H1 (cell line): ENCODE results near the gene LEMD2. TPM values are rescaled to one million over a fixed set of nuclear protein-coding genes. Genes with fewer than 3 reads are reported as not detected.

Experiments
- CTCF ChIA-PET: fragments of 300-600 bp; sonication (Branson Sonifier 250); formaldehyde crosslinking; loops from one replicate; lab custom pipeline; 2021; ENCODE audit not compliant: partially characterized antibody; lab: Charles Lee
- POLR2A ChIA-PET: fragments of 300-600 bp; sonication (Branson Sonifier 250); formaldehyde crosslinking; loops from one replicate; lab custom pipeline; 2021; ENCODE audit warnings: inconsistent platforms; ENCODE audit not compliant: partially characterized antibody; lab: Charles Lee
- DNase-seq, 2 experiments: peaks; one replicate each; pipeline versions ENCODE4 v3.0.0 to v3.0.0-alpha.2; 2010 to 2022; ENCODE audit warnings: low spot score in 2 of 2, low read depth in 1 of 2, mixed read lengths in 1 of 2
- FAIRE-seq: peaks from 2 replicates; lab custom pipeline; 2011; peaks lifted over from hg19 to GRCh38; lab: Jason Lieb, UNC
- H2AFZ ChIP-seq: 2 replicates; pipeline ENCODE4 v1.8.1; 2012; ENCODE audit warnings: low read length, inconsistent platforms
- H2AK5ac ChIP-seq: 2 replicates; pipeline ENCODE4 v1.6.1; 2013; ENCODE audit warnings: low read depth, low read length
- H2BK120ac ChIP-seq: replicated peaks from 2 replicates; pipeline ENCODE3; 2013; ENCODE audit warnings: low read depth, low read length, inconsistent platforms
- H2BK12ac ChIP-seq: 2 replicates; pipeline ENCODE4 v1.6.1; 2013; ENCODE audit warnings: low read depth, low read length
- H2BK15ac ChIP-seq: 2 replicates; pipeline ENCODE4 v1.6.1; 2013; ENCODE audit warnings: low read length
- H2BK20ac ChIP-seq: 2 replicates; pipeline ENCODE4 v1.6.1; 2013; ENCODE audit warnings: low read length
- H2BK5ac ChIP-seq: 2 replicates; pipeline ENCODE4 v1.6.1; 2013; ENCODE audit warnings: low read depth, low read length
- H3K14ac ChIP-seq: 2 replicates; pipeline ENCODE4 v1.6.1; 2013; ENCODE audit warnings: inconsistent platforms; ENCODE audit not compliant: insufficient read length
- H3K18ac ChIP-seq: 2 replicates; pipeline ENCODE4 v1.6.1; 2013; ENCODE audit warnings: low read length; ENCODE audit errors: extremely low read depth
- H3K23ac ChIP-seq: 2 replicates; pipeline ENCODE4 v1.6.1; 2013; ENCODE audit warnings: inconsistent platforms; ENCODE audit not compliant: insufficient read length
- H3K23me2 ChIP-seq: 2 replicates; pipeline ENCODE4 v1.6.1; 2013; ENCODE audit warnings: low read depth, low read length
- H3K27ac ChIP-seq: 2 replicates; pipeline ENCODE4 v1.6.1; 2011; ENCODE audit warnings: low read depth, low read length, inconsistent platforms
- H3K27me3 ChIP-seq, 4 experiments: replicated peaks in 1 of 4; 1 replicate in 1 of 4; 2 replicates in 3 of 4; pipeline versions ENCODE4 v1.6.1 to v1.8.1; 2011 to 2013; ENCODE audit warnings: low read length in 3 of 4, mild to moderate bottlenecking in 3 of 4, inconsistent platforms in 2 of 4, mixed read lengths in 2 of 4, moderate library complexity in 1 of 4; ENCODE audit not compliant: control insufficient read depth in 3 of 4, insufficient read depth in 3 of 4; ENCODE audit errors: extremely low read depth in 1 of 4
- H3K36me3 ChIP-seq, 4 experiments: 2 replicates each; pipeline versions ENCODE4 v1.6.1 to v1.8.1; 2011 to 2013; ENCODE audit warnings: mild to moderate bottlenecking in 4 of 4, low read length in 3 of 4, moderate library complexity in 2 of 4, control low read depth in 1 of 4, inconsistent platforms in 1 of 4; ENCODE audit not compliant: insufficient read depth in 4 of 4, control insufficient read depth in 2 of 4
- H3K4ac ChIP-seq: replicated peaks from 2 replicates; pipeline ENCODE3; 2013; ENCODE audit warnings: low read length, low read depth, mixed read lengths, inconsistent platforms; ENCODE audit not compliant: insufficient read length
- H3K4me1 ChIP-seq, 4 experiments: replicated peaks in 1 of 4; 1 replicate in 1 of 4; 2 replicates in 3 of 4; pipeline versions ENCODE4 v1.6.1 to v1.8.1; 2011 to 2013; ENCODE audit warnings: low read length in 3 of 4, inconsistent platforms in 2 of 4, mixed read lengths in 1 of 4; ENCODE audit not compliant: insufficient read depth in 4 of 4, control insufficient read depth in 3 of 4
- H3K4me2 ChIP-seq, 2 experiments: 2 replicates each; pipeline versions ENCODE4 v1.6.1 to v1.8.1; 2011 to 2013; ENCODE audit warnings: low read depth in 2 of 2, low read length in 2 of 2, control low read depth in 1 of 2, inconsistent platforms in 1 of 2, mild to moderate bottlenecking in 1 of 2; ENCODE audit not compliant: insufficient read depth in 1 of 2
- H3K4me3 ChIP-seq, 4 experiments: fragments of 200-600, 300-600 bp in 1 of 4; sonication (generic), shearing (Covaris generic), sonication (Bioruptor Twin) in 1 of 4; 2 replicates each; pipeline versions ENCODE4 v1.5.1 to v1.8.1; 2011 to 2016; ENCODE audit warnings: low read length in 4 of 4, low read depth in 3 of 4, control low read depth in 2 of 4, inconsistent platforms in 2 of 4, mild to moderate bottlenecking in 2 of 4, mixed read lengths in 1 of 4, moderate library complexity in 1 of 4; ENCODE audit not compliant: insufficient read depth in 2 of 4; ENCODE audit errors: extremely low read depth in 1 of 4
- H3K56ac ChIP-seq: replicated peaks from 2 replicates; pipeline ENCODE3; 2013; ENCODE audit warnings: low read depth, mild to moderate bottlenecking, mixed read lengths, low read length, inconsistent platforms; ENCODE audit not compliant: insufficient read length
- H3K79me1 ChIP-seq: 2 replicates; pipeline ENCODE4 v1.6.1; 2013; ENCODE audit warnings: low read depth, low read length, control low read depth
- H3K79me2 ChIP-seq, 2 experiments: 2 replicates each; pipeline versions ENCODE4 v1.6.1 to v1.8.1; 2012 to 2013; ENCODE audit warnings: low read length in 2 of 2, mild to moderate bottlenecking in 2 of 2, inconsistent platforms in 1 of 2; ENCODE audit not compliant: insufficient read depth in 2 of 2, control insufficient read depth in 1 of 2
- H3K9ac ChIP-seq, 4 experiments: replicated peaks in 1 of 4; 1 replicate in 1 of 4; 2 replicates in 3 of 4; pipeline versions ENCODE4 v1.6.1 to v1.8.1; 2011 to 2013; ENCODE audit warnings: low read depth in 3 of 4, low read length in 3 of 4, control low read depth in 2 of 4, mild to moderate bottlenecking in 2 of 4, moderate library complexity in 2 of 4, inconsistent platforms in 1 of 4; ENCODE audit errors: extremely low read depth in 1 of 4
- H3K9me3 ChIP-seq, 2 experiments: 2 replicates each; pipeline versions ENCODE4 v1.6.1 to v1.8.1; 2012 to 2013; ENCODE audit warnings: mild to moderate bottlenecking in 2 of 2, moderate library complexity in 2 of 2, control low read depth in 1 of 2, inconsistent platforms in 1 of 2, low read depth in 1 of 2, low read length in 1 of 2, mixed read lengths in 1 of 2; ENCODE audit not compliant: insufficient read depth in 2 of 2
- H4K20me1 ChIP-seq, 2 experiments: replicated peaks in 1 of 2; 2 replicates each; pipeline versions ENCODE3 to v1.8.1; 2011 to 2013; ENCODE audit warnings: inconsistent platforms in 2 of 2, low read length in 2 of 2, mild to moderate bottlenecking in 1 of 2; ENCODE audit not compliant: insufficient read depth in 2 of 2, control insufficient read depth in 1 of 2
- H4K5ac ChIP-seq: 2 replicates; pipeline ENCODE4 v1.6.1; 2013; ENCODE audit warnings: low read length, low read depth, mixed read lengths, inconsistent platforms; ENCODE audit not compliant: insufficient read length
- H4K8ac ChIP-seq: 2 replicates; pipeline ENCODE4 v1.8.0; 2013; ENCODE audit warnings: mild to moderate bottlenecking, moderate library complexity, low read length, inconsistent platforms; ENCODE audit not compliant: insufficient read depth; ENCODE audit errors: extremely low read depth
- H4K91ac ChIP-seq: replicated peaks from 2 replicates; pipeline ENCODE3; 2013; ENCODE audit warnings: low read length, mixed read lengths, inconsistent platforms; ENCODE audit not compliant: insufficient read length
- CTCF ChIP-seq, 3 experiments: IDR thresholded peaks; 1 replicate in 2 of 3; 2 replicates in 1 of 3; pipeline versions ENCODE4 v1.5.1 to v1.6.1; 2011; ENCODE audit warnings: low read length in 3 of 3, mild to moderate bottlenecking in 3 of 3, inconsistent platforms in 2 of 3, low read depth in 1 of 3, moderate library complexity in 1 of 3; ENCODE audit not compliant: insufficient read depth in 1 of 3; ENCODE audit errors: control extremely low read depth in 1 of 3
- E2F6 ChIP-seq: IDR thresholded peaks from 2 replicates; pipeline ENCODE4 v1.6.1; 2012; ENCODE audit warnings: inconsistent platforms
- MAX ChIP-seq: IDR thresholded peaks from 2 replicates; pipeline ENCODE4 v1.6.1; 2012; ENCODE audit warnings: inconsistent platforms
- WGBS, 2 experiments: shearing (Covaris generic) in 1 of 2; methylation state at CpG; one replicate each; pipeline versions ENCODE4 v1.1.6 to v1.1.7; 2013 to 2015; ENCODE audit warnings: low lambda C conversion rate in 2 of 2, mixed read lengths in 2 of 2, inconsistent platforms in 1 of 2, low coverage in 1 of 2, missing lambda C conversion rate in 1 of 2; ENCODE audit not compliant: insufficient replicate concordance in 2 of 2, insufficient coverage in 1 of 2, insufficient read length in 1 of 2; ENCODE audit errors: extremely low coverage in 1 of 2, missing lambda C conversion rate in 1 of 2; 5-methylcytosine and 5-hydroxymethylcytosine counted together
- polyA plus RNA-seq, 7 experiments: library from polyadenylated mRNA; depleted of rRNA in 3 of 7; stranded (reverse) in 5 of 7; unstranded in 2 of 7; fragments of >200 nt in 5 of 7; fragments of 200-250 nt in 2 of 7; gene quantifications; 1 replicate in 5 of 7; 2 replicates in 1 of 7; 4 replicates in 1 of 7; pipeline versions ENCODE4 v1.2.1 to v1.2.3, GENCODE V29; 2011 to 2013; ENCODE audit warnings: missing spikeins in 2 of 7, mixed read lengths in 2 of 7
- total RNA-seq: library from RNA; stranded (reverse); fragmentation: NEBNext Ultra II Directional; extraction: Animal tissue kit (Norgen Biotek cat#: 25700); gene quantifications from 2 replicates; pipeline ENCODE4 v1.2.1, GENCODE V29; 2021

The LEMD2 gene
- total and polyA plus RNA-seq, 2 of the 8 experiments (the other 6 are each of a cell fraction or from before 2014, with no cell fraction given), result 32.7 to 57.3 TPM

DNA sequence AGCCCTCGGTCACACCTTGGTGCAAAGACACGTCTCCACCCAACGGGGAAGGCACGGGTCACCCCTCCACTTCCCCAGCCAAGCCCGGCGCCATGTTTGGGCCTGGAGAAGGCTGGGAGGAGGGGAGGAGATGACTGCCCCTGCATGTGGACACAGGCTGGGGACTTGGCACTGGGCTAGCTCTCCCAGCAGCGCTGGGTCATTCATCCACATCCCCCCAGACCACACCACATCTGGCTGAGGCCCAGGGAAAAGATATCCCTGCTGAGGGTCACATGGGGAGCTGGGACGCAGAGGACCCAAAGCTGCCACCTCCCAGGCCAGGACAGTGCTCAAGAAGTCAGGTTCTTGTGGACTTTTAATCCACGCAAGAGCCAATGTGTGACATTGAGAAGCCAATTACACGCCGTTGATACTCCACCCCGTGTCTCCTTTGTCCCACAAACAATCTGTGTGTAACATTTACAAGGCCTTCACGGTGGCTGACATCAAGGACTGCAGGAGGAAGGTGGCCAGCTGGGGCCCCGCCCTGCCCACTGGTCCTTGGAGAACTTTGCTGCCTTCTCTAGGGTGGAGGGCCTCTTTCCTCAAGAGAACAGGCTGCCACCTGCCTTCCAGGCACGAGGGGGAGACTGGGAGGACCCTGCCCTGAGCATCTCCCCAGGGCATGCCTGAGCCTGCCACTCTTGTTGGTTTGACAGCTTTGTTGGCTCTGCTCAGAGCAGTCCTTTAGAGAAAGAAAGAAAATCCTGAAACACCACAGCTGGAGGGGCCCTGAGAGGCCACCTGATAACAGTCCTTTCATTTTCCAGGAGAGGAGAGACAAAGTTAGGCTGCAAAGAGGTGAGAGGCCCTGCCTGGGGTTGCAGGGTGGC lies 36.9 kb downstream of the LEMD2 start:
- Histone ChIP-seq H3K18ac (no peak overlapping the region), H4K91ac (peak overlapping the region; percentile 44), H3K4me3 (no peak overlapping the region), H3K56ac (no peak overlapping the region), H3K36me3 (no peaks in the 10 kb centered on the region), H3K9me3 (no peaks in the 10 kb centered on the region), H3K27me3 (no peaks in the 10 kb centered on the region), H4K5ac (no peak overlapping the region), H2AK5ac (no peak overlapping the region), H2BK120ac (no peak overlapping the region), H3K23me2 (no peaks in the 10 kb centered on the region), H3K4me2 (no peak overlapping the region), H3K14ac (no peak overlapping the region), H2BK5ac (no peak overlapping the region; the same call in 1 of the 2 replicates), H2BK12ac (peak overlapping the region; percentile 39; the same call in 1 of the 2 replicates), H4K20me1 (no peaks in the 10 kb centered on the region), H2BK20ac (peak overlapping the region; percentile 40; the same call in 1 of the 2 replicates), H3K27ac (no peak overlapping the region), H3K4me1 (peaks cover 1 to 15% (median 8%) of the 10 kb centered on the region in 4 experiments), H3K79me2 (no peaks in the 10 kb centered on the region), H4K8ac (no peak overlapping the region), H3K79me1 (no peaks in the 10 kb centered on the region), H2BK15ac (no peak overlapping the region), H3K4ac (no peak overlapping the region), H3K9ac (no peak overlapping the region), H3K23ac (no peak overlapping the region), H2AFZ (no peak overlapping the region)
- 76% methylated on average over 15 of the region's 15 CpGs; no CpG with 5 or more reads in 1 of the 2 experiments for WGBS, 2 experiments
- no peak for FAIRE-seq
- ChIA-PET CTCF (interaction anchor here (1.1 to 12.0 kb wide), 5 partner anchors 7 to 207 kb away, joined by 3 to 171 read pairs (median 4); no protein-coding TSS in a partner anchor), POLR2A (interaction anchor here (1.0 to 1.5 kb wide), 3 partner anchors 8 to 16 kb away, joined by 3 to 4 read pairs (median 4); no protein-coding TSS in a partner anchor)
- no peak for TF ChIP-seq CTCF (IDR thresholded peaks at IDR 0.05; ENCODE audit: control extremely low read depth in 1 of 3, insufficient read depth in 1 of 3, low read depth in 1 of 3, low read length in 3 of 3)
- TF ChIP-seq E2F6, result peak; percentile 63
- TF ChIP-seq MAX, result peak; percentile 45; the same call in 1 of the 2 replicates
- DNase-seq, result no peak
